SK-N-SH treated with all-trans-retinoic acid at 6 μM for 48 hours (cell line): Measurements from ENCODE around the gene ADAMTS13.
"Not testable (repeated sequence)": the region's sequence is repeated elsewhere in the genome, so short reads cannot be mapped to it uniquely, and the experiment has no call there.

Experiments used
- ATAC-seq: fragments of 200-7000 bp; cut with Tn5 transposase; 3 replicates; pipeline ENCODE4 v1.9.1; 2020; ENCODE audit warnings: mild to moderate bottlenecking, moderate library complexity
- ARNTL ChIP-seq: fragments of 450-650 bp; formaldehyde crosslinking; IDR thresholded peaks from 2 replicates; pipeline ENCODE4 v1.5.0; 2020; ENCODE audit warnings: low read depth, mild to moderate bottlenecking, moderate library complexity, borderline replicate concordance
- CSDC2 ChIP-seq: fragments of 250-450 bp; sonication (Bioruptor Pico); IDR thresholded peaks from 2 replicates; pipeline ENCODE4 v1.5.0; 2020; ENCODE audit warnings: mild to moderate bottlenecking, moderate library complexity
- ESRRG ChIP-seq: fragments of 250-450 bp; sonication (Bioruptor Pico); IDR thresholded peaks from 2 replicates; pipeline ENCODE4 v1.6.1; 2021; ENCODE audit warnings: mild to moderate bottlenecking
- GLIS3 ChIP-seq: fragments of 250-450 bp; sonication (Bioruptor Pico); IDR thresholded peaks from 2 replicates; pipeline ENCODE4 v1.5.0; 2020; ENCODE audit warnings: mild to moderate bottlenecking, moderate library complexity
- ISL1 ChIP-seq: fragments of 250-450 bp; sonication (Bioruptor Pico); IDR thresholded peaks from 2 replicates; pipeline ENCODE4 v2.1.2; 2022; ENCODE audit warnings: mild to moderate bottlenecking, moderate library complexity
- PPARA ChIP-seq: fragments of 250-450 bp; sonication (Bioruptor Pico); IDR thresholded peaks from 2 replicates; pipeline ENCODE4 v1.5.0; 2020; ENCODE audit warnings: mild to moderate bottlenecking, borderline replicate concordance
- SNAI2 ChIP-seq: fragments of 250-450 bp; sonication (Bioruptor Pico); IDR thresholded peaks from 2 replicates; pipeline ENCODE4 v1.5.0; 2020; ENCODE audit warnings: mild to moderate bottlenecking, moderate library complexity
- TCF4 ChIP-seq: fragments of 250-450 bp; sonication (Bioruptor Pico); IDR thresholded peaks from 2 replicates; pipeline ENCODE4 v1.8.0; 2021; ENCODE audit warnings: mild to moderate bottlenecking, moderate library complexity, borderline replicate concordance
- ZC3H10 ChIP-seq: fragments of 250-450 bp; sonication (Bioruptor Pico); IDR thresholded peaks from 2 replicates; pipeline ENCODE4 v1.5.1; 2021; ENCODE audit warnings: mild to moderate bottlenecking, moderate library complexity
- ZFP3 ChIP-seq: fragments of 250-450 bp; sonication (Bioruptor Pico); IDR thresholded peaks from 2 replicates; pipeline ENCODE4 v1.5.0; 2020; ENCODE audit warnings: mild to moderate bottlenecking, moderate library complexity
- ZFP30 ChIP-seq: fragments of 450-650 bp; formaldehyde crosslinking; IDR thresholded peaks from 2 replicates; pipeline ENCODE4 v1.5.0; 2022; ENCODE audit warnings: mild to moderate bottlenecking, moderate library complexity
- ZNF565 ChIP-seq: fragments of 450-650 bp; formaldehyde crosslinking; conservative IDR thresholded peaks from 2 replicates; pipeline ENCODE4 v1.5.0; 2020; ENCODE audit warnings: low read depth, mild to moderate bottlenecking, moderate library complexity
- ZNF70 ChIP-seq: fragments of 450-650 bp; formaldehyde crosslinking; IDR thresholded peaks from 2 replicates; pipeline ENCODE4 v1.5.0; 2020; ENCODE audit warnings: mild to moderate bottlenecking, moderate library complexity
- ZNF8 ChIP-seq: fragments of 450-650 bp; formaldehyde crosslinking; IDR thresholded peaks from 2 replicates; pipeline ENCODE4 v1.5.0; 2020; ENCODE audit warnings: mild to moderate bottlenecking, moderate library complexity
- TF ChIP-seq, protein P1 (sequence below): fragments of 250-450 bp; sonication (Bioruptor Pico); IDR thresholded peaks from 2 replicates; pipeline ENCODE4 v1.5.1; 2021; ENCODE audit warnings: mild to moderate bottlenecking, moderate library complexity
- TF ChIP-seq, protein P2 (sequence below): fragments of 250-450 bp; sonication (Bioruptor Pico); IDR thresholded peaks from 2 replicates; pipeline ENCODE4 v1.5.0; 2020; ENCODE audit warnings: mild to moderate bottlenecking, moderate library complexity
- TF ChIP-seq, protein P3 (sequence below): fragments of 250-450 bp; sonication (Bioruptor Pico); IDR thresholded peaks from 2 replicates; pipeline ENCODE4 v1.8.0; 2021; ENCODE audit warnings: low read depth, mild to moderate bottlenecking, moderate library complexity, borderline replicate concordance
- TF ChIP-seq, protein P4 (sequence below): fragments of 250-450 bp; sonication (Bioruptor Pico); IDR thresholded peaks from 2 replicates; pipeline ENCODE4 v1.8.0; 2020; ENCODE audit warnings: mild to moderate bottlenecking, moderate library complexity, borderline replicate concordance
- TF ChIP-seq, protein P5 (sequence below): fragments of 250-450 bp; sonication (Bioruptor Pico); IDR thresholded peaks from 2 replicates; pipeline ENCODE4 v1.5.1; 2020; ENCODE audit warnings: low read depth, mild to moderate bottlenecking, moderate library complexity

The ADAMTS13 gene

DNA sequence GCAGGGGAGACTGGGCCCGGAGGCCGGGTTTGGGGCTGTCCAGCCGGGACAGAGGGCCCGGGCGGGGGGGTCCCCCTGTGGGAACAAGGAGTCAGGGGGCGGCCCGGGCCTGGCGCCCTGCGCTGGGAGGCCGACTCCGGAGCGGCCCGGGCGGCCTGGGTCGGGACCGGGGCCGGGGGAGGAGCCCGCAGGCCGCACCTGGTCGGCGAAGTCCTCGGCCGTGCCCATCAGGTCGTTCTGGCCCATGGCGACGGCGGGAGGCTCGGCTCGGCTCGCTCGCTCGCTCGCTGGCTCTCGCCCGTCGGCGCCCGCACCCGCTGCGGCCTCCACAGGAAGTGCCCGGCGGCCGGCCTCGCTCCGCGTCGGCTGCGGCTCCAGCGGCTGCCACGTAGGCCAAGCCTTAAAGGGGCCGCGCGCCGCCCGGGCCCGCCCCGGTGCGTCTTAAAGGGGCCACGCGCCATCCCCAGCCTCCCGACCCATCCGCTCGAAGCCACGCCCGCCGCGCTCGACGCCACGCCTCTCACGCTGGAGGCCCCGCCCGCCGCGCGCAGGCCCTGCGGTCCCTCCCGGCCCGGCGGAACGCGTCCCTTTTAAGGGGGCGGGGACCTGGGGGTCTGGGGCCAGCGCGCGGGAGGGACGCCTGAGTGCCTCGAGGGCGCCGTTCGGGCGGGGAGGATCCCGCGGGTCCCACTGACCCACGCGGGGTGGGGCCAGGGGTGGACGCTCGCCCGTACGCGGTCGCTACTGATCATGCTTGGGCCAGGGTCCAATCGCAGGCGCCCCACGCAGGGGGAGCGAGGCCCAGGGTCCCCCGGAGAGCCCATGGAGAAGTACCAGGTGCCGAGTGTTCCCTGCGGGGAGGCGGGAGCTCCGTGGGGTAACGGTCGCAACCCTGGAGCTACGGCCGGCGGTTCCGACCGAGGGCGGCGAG is 46.2 kb upstream of the ADAMTS13 start, which contains the start of the genes STKLD1 and SURF4:
TSS of gene STKLD1 (plus strand) at position 643 of the 931 bp plus-strand sequence. CDS start at position 751, 108 bp downstream.
TSS of gene SURF4 (minus strand) at position 337 of the 931 bp plus-strand sequence. CDS start at position 246, 91 bp downstream.
- ATAC-seq = peak; percentile 93

DNA sequence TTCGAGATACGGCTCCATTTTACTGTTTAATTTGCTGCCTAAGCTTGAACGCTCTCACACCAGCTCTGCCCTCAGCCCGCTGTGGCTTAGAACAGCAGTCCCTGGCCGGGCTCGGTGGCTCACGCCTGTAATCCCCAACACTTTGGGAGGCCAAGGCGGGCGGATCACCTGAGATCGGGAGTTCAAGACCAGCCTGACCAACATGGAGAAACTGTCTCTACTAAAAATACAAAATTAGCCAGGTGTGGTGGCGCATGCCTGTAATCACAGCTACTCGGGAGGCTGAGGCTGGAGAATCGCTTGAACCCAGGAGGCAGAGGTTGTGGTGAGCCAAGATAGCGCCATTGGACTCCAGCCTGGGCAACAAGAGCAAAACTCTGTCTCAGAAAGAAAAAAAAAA is 44.9 kb upstream of the ADAMTS13 start:
- ATAC-seq = not testable (repeated sequence)

More for the DNA sequence above, 46.2 kb upstream of the ADAMTS13 start, which contains the start of the genes STKLD1 and SURF4:
- TF ChIP-seq, protein P1, sequence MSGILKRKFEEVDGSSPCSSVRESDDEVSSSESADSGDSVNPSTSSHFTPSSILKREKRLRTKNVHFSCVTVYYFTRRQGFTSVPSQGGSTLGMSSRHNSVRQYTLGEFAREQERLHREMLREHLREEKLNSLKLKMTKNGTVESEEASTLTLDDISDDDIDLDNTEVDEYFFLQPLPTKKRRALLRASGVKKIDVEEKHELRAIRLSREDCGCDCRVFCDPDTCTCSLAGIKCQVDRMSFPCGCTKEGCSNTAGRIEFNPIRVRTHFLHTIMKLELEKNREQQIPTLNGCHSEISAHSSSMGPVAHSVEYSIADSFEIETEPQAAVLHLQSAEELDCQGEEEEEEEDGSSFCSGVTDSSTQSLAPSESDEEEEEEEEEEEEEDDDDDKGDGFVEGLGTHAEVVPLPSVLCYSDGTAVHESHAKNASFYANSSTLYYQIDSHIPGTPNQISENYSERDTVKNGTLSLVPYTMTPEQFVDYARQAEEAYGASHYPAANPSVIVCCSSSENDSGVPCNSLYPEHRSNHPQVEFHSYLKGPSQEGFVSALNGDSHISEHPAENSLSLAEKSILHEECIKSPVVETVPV (CRISPR knock-in tag) = no peak
- TF ChIP-seq ESRRG (CRISPR knock-in tag) = no peak
- TF ChIP-seq GLIS3 = no peak
- TF ChIP-seq ZNF565 (CRISPR knock-in tag) = no peak
- no peak for TF ChIP-seq ZNF8 (CRISPR knock-in tag)

DNA sequence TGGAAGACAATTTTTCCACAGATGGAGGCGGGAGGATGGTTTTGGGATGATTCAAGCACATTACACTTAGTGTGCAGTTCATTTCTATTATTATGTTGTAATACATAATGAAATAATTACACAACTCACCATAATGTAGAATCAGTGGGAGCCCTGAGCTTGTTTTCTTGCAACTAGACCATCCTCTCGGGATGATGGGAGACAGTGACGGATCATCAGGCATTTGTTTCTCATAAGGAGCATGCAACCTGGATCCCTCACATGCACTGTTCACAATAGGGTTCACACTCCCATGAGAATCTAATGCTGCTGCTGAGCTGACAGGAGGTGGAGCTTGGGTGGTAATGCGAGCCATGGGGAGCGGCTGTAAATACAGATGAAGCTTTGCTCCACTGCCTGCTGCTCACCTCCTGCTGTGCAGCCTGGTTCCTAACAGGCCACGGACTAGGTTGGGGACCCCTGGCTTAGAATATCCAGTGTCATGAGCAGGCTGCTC is 44.4 kb upstream of the ADAMTS13 start:
- no peak for ATAC-seq

More for the DNA sequence above, 44.4 kb upstream of the ADAMTS13 start:
- TF ChIP-seq ZFP3 (CRISPR knock-in tag) = no peak
- no peak for TF ChIP-seq SNAI2
- TF ChIP-seq, protein P1 (CRISPR knock-in tag) = no peak
- no peak for TF ChIP-seq ARNTL (CRISPR knock-in tag)
- no peak for TF ChIP-seq TCF4 (CRISPR knock-in tag)
- TF ChIP-seq ZNF70 (CRISPR knock-in tag) = no peak
- no peak for TF ChIP-seq ZFP30
- no peak for TF ChIP-seq ISL1 (CRISPR knock-in tag)
- no peak for TF ChIP-seq GLIS3
- TF ChIP-seq, protein P2, sequence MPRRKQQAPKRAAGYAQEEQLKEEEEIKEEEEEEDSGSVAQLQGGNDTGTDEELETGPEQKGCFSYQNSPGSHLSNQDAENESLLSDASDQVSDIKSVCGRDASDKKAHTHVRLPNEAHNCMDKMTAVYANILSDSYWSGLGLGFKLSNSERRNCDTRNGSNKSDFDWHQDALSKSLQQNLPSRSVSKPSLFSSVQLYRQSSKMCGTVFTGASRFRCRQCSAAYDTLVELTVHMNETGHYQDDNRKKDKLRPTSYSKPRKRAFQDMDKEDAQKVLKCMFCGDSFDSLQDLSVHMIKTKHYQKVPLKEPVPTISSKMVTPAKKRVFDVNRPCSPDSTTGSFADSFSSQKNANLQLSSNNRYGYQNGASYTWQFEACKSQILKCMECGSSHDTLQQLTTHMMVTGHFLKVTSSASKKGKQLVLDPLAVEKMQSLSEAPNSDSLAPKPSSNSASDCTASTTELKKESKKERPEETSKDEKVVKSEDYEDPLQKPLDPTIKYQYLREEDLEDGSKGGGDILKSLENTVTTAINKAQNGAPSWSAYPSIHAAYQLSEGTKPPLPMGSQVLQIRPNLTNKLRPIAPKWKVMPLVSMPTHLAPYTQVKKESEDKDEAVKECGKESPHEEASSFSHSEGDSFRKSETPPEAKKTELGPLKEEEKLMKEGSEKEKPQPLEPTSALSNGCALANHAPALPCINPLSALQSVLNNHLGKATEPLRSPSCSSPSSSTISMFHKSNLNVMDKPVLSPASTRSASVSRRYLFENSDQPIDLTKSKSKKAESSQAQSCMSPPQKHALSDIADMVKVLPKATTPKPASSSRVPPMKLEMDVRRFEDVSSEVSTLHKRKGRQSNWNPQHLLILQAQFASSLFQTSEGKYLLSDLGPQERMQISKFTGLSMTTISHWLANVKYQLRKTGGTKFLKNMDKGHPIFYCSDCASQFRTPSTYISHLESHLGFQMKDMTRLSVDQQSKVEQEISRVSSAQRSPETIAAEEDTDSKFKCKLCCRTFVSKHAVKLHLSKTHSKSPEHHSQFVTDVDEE (CRISPR knock-in tag) = no peak
- TF ChIP-seq, protein P3, sequence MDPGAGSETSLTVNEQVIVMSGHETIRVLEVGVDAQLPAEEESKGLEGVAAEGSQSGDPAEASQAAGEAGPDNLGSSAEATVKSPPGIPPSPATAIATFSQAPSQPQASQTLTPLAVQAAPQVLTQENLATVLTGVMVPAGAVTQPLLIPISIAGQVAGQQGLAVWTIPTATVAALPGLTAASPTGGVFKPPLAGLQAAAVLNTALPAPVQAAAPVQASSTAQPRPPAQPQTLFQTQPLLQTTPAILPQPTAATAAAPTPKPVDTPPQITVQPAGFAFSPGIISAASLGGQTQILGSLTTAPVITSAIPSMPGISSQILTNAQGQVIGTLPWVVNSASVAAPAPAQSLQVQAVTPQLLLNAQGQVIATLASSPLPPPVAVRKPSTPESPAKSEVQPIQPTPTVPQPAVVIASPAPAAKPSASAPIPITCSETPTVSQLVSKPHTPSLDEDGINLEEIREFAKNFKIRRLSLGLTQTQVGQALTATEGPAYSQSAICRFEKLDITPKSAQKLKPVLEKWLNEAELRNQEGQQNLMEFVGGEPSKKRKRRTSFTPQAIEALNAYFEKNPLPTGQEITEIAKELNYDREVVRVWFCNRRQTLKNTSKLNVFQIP = no peak
- TF ChIP-seq CSDC2 (CRISPR knock-in tag) = no peak
- TF ChIP-seq PPARA = no peak
- TF ChIP-seq, protein P4, sequence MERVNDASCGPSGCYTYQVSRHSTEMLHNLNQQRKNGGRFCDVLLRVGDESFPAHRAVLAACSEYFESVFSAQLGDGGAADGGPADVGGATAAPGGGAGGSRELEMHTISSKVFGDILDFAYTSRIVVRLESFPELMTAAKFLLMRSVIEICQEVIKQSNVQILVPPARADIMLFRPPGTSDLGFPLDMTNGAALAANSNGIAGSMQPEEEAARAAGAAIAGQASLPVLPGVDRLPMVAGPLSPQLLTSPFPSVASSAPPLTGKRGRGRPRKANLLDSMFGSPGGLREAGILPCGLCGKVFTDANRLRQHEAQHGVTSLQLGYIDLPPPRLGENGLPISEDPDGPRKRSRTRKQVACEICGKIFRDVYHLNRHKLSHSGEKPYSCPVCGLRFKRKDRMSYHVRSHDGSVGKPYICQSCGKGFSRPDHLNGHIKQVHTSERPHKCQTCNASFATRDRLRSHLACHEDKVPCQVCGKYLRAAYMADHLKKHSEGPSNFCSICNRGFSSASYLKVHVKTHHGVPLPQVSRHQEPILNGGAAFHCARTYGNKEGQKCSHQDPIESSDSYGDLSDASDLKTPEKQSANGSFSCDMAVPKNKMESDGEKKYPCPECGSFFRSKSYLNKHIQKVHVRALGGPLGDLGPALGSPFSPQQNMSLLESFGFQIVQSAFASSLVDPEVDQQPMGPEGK (CRISPR knock-in tag) = no peak
- TF ChIP-seq, protein P5, sequence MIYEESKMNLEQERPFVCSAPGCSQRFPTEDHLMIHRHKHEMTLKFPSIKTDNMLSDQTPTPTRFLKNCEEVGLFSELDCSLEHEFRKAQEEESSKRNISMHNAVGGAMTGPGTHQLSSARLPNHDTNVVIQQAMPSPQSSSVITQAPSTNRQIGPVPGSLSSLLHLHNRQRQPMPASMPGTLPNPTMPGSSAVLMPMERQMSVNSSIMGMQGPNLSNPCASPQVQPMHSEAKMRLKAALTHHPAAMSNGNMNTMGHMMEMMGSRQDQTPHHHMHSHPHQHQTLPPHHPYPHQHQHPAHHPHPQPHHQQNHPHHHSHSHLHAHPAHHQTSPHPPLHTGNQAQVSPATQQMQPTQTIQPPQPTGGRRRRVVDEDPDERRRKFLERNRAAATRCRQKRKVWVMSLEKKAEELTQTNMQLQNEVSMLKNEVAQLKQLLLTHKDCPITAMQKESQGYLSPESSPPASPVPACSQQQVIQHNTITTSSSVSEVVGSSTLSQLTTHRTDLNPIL (CRISPR knock-in tag) = no peak
- TF ChIP-seq ZNF8 (CRISPR knock-in tag) = no peak
- TF ChIP-seq ESRRG (CRISPR knock-in tag) = no peak
- TF ChIP-seq ZNF565 (CRISPR knock-in tag) = no peak
- no peak for TF ChIP-seq ZC3H10 (CRISPR knock-in tag)
- TF ChIP-seq, all 23 proteins: peak for 0
